ENCODE measurements around the gene KIAA1217.
"Not testable (repeated sequence)": the region's sequence is repeated elsewhere in the genome, so short reads cannot be mapped to it uniquely, and the experiment has no call there.

The KIAA1217 gene

GRCh38 chr10:24465124-24465874, 256.4 kb downstream of the KIAA1217 start:
- no peak for DNase-seq (ENCODE audit: low read depth, low spot score)

- DNase-seq (ENCODE audit: low read depth, low spot score): no peak
These were observed 257.2 kb downstream of the KIAA1217 start for GRCh38 chr10:24465891-24466818.

GRCh38 chr10:24467136-24467535, 258.2 kb downstream of the KIAA1217 start:
- DNase-seq (ENCODE audit: low read depth, low spot score): no peak

- DNase-seq (ENCODE audit: low read depth, low spot score): no peak
These were observed 258.7 kb downstream of the KIAA1217 start for GRCh38 chr10:24467605-24468004.

- DNase-seq (ENCODE audit: low read depth, low spot score): no peak
These were observed 259.4 kb downstream of the KIAA1217 start for GRCh38 chr10:24468281-24468751.

GRCh38 chr10:24469993-24470392, 261.1 kb downstream of the KIAA1217 start:
- DNase-seq (ENCODE audit: low read depth, low spot score): no peak

GRCh38 chr10:24475598-24475997, 266.7 kb downstream of the KIAA1217 start:
- no peak for DNase-seq (ENCODE audit: low read depth, low spot score)

- no peak for DNase-seq (ENCODE audit: low read depth, low spot score)
These were observed 268.2 kb downstream of the KIAA1217 start for GRCh38 chr10:24476913-24477701.

- DNase-seq (ENCODE audit: low read depth, low spot score): no peak
These were observed 269.0 kb downstream of the KIAA1217 start for GRCh38 chr10:24477915-24478314.

GRCh38 chr10:24479806-24480205, 270.9 kb downstream of the KIAA1217 start:
- no peak for DNase-seq (ENCODE audit: low read depth, low spot score)

GRCh38 chr10:24480447-24480846, 271.5 kb downstream of the KIAA1217 start:
- no peak for DNase-seq (ENCODE audit: low read depth, low spot score)

GRCh38 chr10:24481241-24481640, 272.3 kb downstream of the KIAA1217 start:
- DNase-seq (ENCODE audit: low read depth, low spot score): no peak

- not testable (repeated sequence) for DNase-seq (ENCODE audit: low read depth, low spot score)
These were observed 273.8 kb downstream of the KIAA1217 start for GRCh38 chr10:24482713-24483112.

GRCh38 chr10:24483701-24484100, 274.8 kb downstream of the KIAA1217 start:
- DNase-seq (ENCODE audit: low read depth, low spot score): no peak

GRCh38 chr10:24484771-24485170, 275.8 kb downstream of the KIAA1217 start:
- no peak for DNase-seq (ENCODE audit: low read depth, low spot score)

- no peak for DNase-seq (ENCODE audit: low read depth, low spot score)
These were observed 276.4 kb downstream of the KIAA1217 start for GRCh38 chr10:24485304-24485703.

- no peak for DNase-seq (ENCODE audit: low read depth, low spot score)
These were observed 279.7 kb downstream of the KIAA1217 start for GRCh38 chr10:24488631-24489030.

GRCh38 chr10:24493165-24493564, 284.2 kb downstream of the KIAA1217 start:
- DNase-seq (ENCODE audit: low read depth, low spot score): no peak

GRCh38 chr10:24494236-24494635, 285.3 kb downstream of the KIAA1217 start:
- no peak for DNase-seq (ENCODE audit: low read depth, low spot score)

- no peak for DNase-seq (ENCODE audit: low read depth, low spot score)
These were observed 285.8 kb downstream of the KIAA1217 start for GRCh38 chr10:24494777-24495176.

GRCh38 chr10:24495666-24496460, 286.9 kb downstream of the KIAA1217 start:
- no peak for DNase-seq (ENCODE audit: low read depth, low spot score)

Measured in iPS DF 19.7 (cell line).